Measurements from ENCODE around the gene RNF208.

GRCh38 chr9:137269231-137269772 is 47.3 kb upstream of the RNF208 start:
- TF ChIP-seq CTCF (IDR thresholded peaks at IDR 0.05) (no peak), POLR2A (IDR thresholded peaks at IDR 0.05) (no peak)
